ENCODE results near the gene ZNF790.

The ZNF790 gene

DNA sequence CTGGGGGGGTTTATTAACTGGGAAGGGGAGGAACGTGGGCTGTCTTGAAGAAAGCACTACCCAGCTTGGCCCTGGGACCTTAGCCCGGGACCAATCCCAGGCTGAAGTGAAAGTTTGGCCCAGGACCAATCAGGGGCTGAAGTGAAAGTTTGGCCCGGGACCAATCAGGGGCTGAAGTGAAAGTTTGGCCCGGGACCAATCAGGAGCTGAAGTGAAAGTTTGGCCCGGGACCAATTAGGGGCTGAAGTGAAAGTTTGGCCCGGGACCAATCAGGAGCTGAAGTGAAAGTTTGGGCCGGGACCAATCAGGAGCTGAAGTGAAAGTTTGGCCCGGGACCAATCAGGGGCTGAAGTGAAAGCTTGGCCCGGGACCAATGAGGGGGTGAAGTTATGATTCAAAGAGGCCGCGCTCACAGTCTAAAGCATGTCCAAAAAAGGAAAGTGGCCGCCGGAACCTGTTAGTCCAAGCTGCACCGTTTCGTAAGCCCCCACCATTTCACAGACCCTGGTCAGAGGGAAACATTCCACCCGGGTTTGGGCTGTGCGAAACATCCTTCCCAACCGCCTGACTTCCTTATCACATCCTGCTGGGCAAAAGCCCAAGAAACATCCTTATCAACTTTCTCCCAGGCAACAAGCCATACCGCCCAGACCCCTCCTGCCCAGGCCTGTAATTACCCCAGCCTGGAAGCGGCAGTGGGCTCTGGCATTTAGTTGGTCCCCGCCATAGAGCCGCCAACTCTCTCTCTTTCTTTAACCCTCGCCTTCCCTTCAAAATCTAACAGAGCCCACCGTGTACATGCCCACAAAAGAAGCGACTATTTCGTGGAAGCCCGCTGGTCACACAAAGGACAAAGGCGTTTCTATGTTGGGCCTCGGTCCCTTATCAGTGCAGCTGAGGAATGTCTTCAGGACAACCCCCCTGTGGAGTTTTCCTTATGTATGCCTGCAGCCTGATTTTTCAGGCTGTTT lies 66.6 kb downstream of the ZNF790 start:
- DNase-seq, result no peak
